ENCODE data around the gene HHIPL1.
"Not testable (repeated sequence)": the region's sequence is repeated elsewhere in the genome, so short reads cannot be mapped to it uniquely, and the experiment has no call there.

The HHIPL1 gene

DNA sequence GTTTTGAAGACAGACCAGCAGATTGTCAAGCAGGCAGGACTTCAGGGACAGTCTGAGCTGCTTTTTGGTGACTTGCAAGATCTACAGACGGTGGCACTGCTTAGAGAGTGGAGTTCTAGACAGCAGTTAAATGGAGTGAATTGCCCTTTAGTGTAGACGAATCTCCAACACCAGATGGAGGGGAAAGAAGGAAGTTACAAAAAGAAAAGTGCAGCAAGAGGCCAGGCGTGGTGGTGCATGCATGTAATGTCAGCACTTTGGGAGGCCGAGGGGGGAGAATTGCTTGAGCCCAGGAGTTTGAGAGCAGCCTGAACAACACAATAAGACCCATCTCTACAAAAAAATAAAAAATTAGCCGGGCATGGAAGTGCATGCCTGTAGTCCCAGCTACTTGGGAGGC lies 8.4 kb upstream of the HHIPL1 start:
- no peak for DNase-seq

DNA sequence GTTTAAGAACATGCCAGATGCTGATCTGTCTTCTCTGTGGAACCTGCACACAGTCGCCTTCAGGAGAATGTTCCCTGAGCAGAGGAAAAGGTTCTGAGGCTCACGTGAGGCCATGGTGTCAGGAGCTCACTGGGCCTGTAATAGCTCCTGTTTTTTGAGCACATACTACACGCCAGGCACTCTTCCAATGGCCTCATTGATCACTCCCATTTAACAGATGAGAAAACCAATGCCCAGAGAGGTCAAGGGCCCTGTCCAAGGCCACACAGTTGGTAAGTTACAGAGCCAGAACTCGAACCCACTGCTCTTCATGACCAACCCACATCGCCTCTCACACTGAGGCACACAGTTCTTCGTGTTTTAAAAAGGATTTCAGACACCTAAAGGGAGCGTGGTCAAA lies 7.3 kb upstream of the HHIPL1 start:
- no peak for DNase-seq

DNA sequence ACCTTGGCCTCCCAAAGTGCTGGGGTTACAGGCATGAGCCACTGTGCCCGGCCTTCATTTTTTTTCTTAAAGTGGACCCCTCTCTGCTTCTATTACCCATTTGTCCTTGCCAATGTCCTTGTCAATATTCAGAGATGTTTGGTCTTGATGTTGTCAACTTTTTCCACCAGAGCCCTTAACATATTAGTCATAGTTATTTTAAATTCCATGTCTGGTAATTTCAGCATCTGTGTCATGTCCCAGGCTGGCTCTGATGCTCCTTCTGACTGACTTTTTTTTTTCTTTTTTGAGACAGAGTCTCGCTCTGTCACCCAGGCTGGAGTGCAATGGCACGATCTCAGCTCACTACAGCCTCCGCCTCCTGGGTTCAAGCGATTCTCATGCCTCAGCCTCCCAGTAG lies 2.2 kb upstream of the HHIPL1 start:
- not testable (repeated sequence) for DNase-seq

DNA sequence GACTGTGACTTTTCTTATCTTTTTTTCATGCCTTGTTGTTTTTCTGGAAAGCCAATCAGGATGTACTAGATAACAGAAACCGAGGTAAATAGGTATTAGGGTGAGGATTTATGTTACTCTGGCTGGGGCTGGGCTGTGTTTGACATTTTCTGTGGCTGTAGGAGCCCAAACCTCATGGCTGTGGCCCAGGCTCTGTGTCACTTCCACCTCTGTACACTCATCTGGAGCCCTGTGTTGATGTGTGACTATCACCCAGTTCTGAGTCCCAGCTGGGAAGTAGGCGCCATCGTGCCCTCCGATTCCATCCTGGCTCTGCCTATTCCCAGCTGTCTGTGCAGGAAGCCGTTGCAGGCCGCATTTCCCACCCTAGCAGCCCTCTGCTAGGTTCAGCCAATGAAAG lies 1.6 kb upstream of the HHIPL1 start:
- DNase-seq, result no peak

DNA sequence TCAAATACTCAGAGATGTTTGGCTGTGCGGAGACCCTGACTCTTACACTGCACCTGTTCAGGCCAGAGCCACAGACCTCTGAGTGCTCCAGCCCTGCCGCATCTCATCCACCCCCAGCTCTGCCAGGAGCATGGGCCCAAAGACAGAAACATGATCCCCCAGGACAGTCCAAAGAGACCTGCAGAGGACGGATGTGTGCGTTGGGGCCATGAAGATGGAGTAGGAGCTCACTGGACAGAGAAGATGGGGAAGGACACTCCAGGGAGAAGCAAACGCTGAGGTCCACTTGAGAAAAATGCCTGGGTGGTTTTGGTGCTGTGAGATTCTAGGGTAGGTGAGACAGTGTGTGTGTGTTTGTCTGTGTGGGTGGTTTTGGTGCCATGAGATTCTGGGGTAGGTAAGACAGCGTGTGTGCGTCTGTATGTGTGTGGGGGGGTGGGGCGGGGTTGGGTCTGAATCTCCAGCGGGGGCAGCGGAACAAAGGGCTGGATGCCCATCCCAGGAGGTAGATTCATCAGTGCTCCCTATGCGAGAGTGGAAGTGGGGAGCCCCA lies 818 bp upstream of the HHIPL1 start:
- DNase-seq, result no peak

DNA sequence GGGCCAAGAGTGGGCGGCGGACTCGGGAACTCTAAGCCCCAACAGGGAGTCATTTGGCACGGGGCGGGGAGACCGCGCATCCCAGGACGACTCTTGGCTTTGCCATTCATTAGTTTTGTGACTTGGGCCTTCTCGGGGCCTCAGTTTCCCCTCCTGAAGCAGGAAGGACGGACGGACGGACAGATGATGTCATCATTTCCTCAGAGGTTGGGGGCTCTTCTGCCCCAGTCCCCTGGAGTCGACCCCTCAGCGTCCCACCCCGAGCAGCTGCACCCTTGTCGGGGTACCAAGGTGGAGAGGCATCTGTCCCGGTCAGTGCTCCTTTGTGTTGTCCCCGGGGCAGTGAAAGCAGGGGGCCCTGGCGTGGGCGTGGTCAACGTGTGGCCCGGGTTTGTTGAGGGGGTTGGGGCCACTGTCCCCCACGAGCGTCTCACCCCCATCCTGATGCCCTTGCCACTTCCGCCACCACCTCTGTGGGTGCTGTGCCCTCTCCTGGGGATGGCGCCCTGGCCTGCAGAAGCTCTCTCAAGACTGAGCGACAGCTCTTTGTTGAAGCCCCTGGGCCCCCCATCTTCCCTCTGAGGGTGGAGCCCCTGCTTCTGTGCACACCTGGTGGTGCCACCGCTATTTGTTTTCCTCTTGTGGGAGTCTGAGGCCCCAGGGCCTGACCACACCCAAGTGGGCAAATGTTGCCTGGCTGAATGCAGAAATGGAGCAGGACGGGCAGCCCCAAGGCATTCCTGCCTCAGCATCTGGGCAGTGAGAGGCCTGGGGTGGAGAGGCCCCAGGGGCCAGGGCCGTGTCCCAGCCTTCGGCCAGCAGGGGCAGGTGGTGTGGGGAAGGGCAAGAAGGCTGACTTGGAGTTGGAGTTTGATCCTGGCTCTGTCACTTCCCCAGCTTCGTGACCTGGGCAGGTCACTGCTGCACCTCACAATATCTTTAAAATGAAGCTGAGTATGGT lies 896 bp downstream of the HHIPL1 start:
- DNase-seq, result no peak

DNA sequence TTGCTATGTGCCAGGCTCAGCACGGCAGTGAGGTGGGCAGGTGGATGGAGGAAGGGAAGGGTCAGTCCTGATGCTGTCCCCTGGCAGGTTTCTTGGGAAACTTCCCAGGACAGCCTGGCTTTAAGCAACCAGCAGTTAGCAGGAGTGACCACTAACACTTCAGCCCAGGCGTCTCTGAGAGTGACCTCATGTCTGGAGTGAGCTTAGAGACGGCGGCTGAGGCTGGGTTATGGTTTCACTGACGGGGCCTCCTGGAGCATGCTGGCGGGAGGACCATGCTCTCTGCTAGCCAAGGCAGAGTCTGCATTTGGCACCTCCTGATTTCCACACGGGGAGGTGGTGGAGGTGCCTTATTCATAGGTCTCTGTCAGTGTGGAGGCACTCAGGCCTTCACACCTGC lies 2.5 kb downstream of the HHIPL1 start:
- DNase-seq, result no peak

DNA sequence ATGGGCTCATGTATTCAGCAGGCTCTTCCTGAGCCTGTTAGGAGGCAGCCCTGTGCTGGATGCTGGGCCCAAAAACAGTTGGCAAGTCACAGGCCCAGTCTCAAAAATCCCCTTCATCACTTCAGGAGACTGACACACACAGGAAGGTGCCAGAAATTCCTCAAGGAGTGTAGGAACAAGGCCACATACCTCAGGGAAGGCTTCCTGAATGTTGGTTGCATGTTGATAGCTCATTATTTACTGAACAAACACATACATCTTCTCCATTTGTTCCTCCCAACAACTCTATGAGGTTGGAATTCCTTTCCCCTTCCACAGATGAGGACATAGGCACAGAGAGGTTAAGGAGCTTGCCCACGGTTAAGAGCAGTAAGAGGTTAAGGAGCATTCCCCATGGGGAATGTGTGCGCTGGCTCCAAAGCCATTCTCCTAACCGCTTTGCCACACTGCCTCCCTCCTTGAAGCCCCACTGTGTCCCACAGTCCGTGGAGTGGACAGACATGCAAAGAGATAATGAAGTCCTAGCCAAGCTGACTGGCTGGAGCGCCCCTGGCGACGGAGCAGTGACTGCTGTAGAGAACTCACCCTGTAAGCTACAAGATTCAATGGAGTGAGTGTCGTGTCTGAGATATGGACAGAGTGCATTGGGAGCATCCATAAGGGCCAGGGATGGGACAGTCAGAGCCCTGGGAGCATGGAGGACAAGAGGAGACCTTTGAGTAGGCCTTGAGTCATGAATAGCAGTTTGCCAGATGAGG lies 3.3 kb downstream of the HHIPL1 start:
- DNase-seq, result no peak

DNA sequence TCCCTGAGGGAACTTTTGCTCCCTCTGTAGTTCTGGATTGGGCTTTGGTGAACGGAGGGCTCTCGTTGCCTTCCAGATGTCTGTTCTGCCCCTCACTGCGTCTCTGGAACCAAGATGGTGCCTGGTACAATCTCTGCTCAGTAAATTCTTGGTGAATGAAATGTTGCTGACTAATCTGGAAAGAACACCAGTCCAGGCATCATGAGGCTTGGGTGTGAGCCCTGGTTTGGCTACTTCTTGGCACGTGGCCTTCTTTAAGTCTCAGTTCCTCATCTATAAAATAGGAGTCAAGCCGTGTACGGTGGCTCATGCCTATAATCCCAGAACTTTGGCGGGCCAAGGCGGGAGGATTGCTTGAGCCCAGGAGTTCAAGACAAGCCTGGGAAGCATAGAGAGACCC lies 4.3 kb downstream of the HHIPL1 start:
- DNase-seq, result no peak

DNA sequence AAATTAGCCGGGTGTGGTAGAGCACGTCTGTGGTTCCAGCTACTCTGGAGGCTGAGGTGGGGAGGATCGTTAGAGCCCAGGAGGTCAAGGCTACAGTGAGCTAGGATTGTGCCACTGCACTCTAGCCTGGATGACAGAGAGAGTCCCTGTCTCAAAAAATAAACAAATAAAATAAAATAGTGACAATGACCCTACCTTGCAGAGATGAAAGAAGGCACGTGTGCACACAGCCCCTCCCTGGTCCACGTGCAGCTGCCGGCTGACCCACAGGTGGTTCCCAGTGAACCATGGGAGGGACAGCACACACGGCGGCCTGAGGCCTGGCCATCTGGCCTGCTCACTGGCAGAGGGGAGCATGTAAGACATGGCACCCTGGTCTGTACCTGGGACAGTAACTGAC lies 4.7 kb downstream of the HHIPL1 start:
- no peak for DNase-seq

DNA sequence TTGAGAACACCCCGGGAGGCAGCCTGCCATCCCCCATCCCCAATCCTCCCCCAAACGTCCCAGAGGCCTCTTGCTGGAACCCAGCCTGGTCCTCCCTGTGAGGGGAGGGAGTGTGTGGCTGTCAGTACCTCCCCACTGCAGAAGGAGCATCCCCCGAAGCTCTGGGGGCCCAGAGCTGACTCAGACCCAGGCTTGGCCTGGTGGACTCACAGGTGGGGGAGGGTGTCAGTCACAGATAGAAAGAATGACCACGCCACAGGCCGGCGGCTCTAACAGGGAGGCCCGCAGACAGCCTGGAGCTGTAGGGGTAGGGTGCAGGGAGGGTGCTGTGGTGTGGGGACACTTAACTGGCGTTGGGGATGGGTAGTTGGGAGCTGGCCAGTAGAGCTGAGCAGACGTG lies 5.3 kb downstream of the HHIPL1 start:
- DNase-seq, result no peak

DNA sequence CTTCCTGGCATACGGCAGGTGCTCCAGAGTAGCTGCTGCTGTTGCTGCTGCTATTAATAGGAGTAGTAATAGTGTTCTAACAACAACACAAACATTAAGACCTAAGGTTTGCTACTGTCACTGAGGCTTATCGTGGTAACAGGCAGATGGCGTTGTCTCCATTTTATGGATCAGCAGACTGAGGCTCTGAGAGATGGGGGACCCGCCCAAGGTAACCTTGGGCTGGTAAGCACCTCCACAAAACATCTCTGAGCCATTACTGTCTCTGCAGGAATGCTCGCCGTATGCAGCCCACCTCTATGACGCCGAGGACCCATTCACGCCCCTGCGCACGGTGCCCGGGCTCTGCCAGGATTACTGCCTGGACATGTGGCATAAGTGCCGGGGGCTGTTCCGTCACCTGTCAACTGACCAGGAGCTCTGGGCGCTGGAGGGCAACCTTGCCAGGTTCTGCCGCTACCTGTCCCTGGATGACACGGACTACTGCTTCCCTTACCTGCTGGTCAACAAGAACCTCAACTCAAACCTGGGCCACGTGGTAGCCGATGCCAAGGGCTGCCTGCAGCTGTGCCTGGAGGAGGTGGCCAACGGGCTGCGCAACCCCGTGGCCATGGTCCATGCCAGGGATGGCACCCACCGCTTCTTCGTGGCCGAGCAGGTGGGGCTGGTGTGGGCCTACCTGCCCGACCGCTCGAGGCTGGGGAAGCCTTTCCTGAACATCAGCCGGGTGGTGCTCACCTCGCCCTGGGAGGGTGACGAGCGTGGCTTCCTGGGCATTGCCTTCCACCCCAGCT lies 7.2 kb downstream of the HHIPL1 start:
- no peak for DNase-seq

DNA sequence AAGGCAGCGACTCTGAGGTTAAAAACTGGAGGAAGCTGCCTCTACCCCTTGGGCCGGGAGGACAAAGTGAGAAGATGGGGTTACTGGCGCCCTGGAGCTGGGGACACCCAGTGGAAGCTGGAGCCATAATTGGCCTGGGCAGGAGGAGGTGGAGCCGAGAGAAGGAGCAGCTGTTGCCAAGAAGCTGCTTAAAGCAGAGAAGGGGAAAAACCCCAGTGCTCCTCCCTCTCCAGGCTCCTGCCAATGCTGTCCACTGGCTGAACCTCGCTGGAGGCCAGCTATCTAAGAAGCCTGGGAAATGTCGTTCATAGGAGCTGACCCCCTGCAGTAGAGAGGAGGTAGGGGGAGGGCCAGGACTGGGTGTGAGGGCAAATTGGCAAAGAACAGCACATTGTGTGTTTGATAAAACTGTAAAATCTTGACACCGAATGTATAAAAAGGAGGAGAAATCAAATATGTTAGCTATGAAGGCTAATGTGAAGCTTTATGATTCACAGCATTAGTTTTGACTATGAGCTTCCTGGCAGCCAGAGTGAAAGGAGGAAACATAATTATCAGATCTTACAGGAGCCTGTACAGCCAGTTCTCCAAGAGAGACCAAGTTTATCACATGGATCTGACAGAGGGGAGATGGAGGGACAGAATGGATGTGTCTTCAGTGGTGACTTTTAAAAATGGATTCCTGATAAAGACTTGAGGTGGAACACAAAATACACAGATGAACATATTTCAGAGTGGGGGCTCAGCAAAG lies 9.5 kb downstream of the HHIPL1 start:
- DNase-seq, result no peak

DNA sequence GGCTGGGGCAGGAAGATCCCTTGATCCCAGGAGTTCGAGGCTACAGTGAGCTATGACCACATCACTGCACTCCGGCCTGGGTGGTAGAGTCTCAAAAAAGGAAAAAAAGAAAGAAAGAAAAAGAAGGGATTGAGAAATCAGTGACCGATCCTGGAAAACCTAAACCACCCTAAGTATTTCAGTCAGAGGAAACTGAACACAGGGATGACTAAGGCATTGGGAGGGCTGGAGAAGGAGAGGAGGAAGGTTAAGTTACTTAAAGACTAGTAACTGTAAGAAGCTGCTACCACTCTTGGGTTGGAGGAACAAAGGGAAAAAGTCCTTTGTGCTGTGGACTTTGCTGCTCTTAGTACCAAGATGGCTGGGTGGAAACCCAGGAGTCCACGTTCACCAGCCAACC lies 10.6 kb downstream of the HHIPL1 start:
- no peak for DNase-seq

DNA sequence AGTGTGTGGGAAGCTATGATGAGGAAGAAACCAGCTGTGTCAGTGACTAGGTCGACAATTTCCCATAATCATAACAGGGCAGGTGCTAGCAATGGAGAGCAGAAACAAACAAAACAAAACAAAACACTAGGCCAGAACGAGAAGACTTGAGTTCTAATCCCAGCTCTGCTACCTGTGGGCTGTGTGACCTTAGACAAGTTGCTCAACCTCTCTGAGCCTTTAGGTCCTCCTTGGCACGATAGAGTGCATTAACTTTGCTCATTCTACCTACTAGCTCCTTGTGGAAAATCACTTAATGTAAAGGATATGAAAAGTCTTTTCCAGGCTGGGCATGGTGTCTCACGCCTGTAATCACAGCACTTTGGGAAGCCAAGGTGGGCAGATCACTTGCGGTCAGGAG lies 11.2 kb downstream of the HHIPL1 start:
- DNase-seq, result no peak

DNA sequence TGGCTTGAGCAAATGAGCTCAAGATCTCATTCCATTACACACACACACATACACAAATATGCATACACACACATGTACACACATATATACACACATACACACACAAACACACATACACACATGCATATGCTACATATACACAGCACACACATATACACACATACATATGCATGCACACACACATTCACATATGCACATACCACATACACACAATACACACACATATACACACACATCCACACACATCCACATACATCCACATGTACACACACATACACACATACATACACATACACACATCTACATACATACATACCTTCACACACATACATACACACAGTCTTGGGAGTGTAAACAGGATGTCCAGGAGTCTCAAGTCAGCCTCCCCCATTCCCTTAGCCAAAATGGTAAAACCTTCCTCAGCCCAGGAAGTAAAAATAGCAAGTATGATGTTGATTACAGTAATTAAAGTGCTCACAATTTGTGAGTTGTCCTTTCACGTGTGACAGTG lies 12.8 kb downstream of the HHIPL1 start:
- DNase-seq, result no peak

DNA sequence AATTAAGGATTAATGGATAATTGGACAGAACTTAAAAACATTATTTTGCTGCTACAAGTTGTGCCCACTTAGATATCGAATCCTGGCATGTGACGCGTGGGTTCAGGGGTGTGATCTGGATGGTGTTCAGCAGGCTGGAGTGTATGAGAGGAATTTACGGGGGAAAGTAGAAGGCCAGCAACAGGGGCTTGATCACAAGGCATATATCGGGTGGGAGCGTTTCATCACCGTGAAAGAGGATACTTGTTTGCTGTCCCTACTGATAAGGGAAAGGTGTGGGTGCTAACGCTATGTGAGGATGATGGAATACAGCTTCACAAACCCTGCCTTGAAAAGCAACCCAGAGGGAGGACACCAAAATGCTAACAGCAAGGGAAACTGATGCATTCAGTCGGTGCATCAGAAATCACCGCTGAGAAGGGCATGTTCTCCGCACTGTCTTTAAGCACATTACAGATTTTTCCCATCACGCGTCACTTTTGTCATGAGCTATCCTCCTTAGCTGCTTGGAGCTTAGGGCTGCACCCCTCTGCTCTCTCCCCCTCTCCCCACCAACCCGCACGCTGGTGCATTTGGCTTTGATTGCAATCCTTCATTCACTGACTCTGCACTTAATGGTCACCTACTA lies 13.4 kb downstream of the HHIPL1 start:
- DNase-seq, result no peak

DNA sequence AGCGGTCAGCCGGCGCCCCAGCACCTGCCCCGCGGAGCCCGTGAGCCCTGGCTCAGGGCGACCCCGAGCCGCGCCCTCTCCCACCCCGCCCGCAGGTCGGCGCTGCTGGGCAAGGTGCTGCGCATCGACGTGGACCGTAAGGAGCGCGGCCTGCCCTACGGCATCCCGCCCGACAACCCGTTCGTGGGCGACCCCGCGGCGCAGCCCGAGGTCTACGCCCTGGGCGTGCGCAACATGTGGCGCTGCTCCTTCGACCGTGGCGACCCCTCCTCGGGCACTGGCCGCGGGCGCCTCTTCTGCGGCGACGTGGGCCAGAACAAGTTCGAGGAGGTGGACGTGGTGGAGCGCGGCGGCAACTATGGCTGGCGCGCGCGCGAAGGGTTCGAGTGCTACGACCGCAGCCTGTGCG lies 14.4 kb downstream of the HHIPL1 start:
- DNase-seq, result no peak

DNA sequence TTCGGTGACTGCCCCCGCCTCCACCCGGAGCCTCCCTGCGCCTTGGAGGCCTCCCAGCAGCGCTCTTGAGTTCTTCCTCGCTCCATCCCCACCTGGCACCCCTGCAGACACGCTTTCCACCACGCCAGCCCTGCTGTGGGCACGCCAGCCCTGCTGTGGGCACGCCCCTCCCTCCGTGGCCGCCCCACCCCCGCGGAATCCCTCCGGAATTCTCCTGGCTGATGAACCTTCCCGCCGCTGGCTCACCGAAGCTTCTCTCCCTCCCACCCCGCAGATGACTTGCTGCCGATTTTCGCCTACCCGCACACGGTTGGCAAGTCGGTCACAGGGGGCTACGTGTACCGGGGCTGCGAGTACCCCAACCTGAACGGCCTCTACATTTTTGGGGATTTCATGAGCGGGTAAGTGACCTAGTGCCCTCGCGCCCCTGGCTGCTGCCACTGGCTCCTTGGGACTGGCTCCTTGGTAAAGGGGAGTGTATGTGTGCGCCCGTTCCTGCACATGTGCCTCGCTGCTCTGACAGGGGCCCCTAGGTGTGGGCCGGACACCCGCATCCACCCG lies 15.2 kb downstream of the HHIPL1 start:
- DNase-seq, result no peak

DNA sequence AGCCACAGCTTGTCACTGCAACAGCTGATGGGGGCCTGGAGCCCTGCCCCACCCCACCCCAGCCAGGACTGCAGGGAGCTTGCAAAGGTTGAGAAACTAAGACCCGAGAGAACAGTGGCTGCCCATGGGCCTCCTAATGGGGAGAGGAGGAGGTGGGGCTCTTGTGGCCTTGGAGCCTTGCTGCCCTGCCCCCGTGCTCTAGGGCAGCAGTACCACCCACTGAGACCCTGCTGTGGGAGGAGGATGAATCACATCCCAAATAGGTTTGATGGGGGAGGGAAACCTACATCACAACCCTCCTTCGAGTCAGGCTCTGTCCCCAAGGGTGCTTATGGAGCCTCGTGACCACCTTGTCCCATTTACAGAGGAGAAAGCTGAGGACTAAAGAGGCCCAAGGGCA lies 15.9 kb downstream of the HHIPL1 start:
- DNase-seq, result no peak

DNA sequence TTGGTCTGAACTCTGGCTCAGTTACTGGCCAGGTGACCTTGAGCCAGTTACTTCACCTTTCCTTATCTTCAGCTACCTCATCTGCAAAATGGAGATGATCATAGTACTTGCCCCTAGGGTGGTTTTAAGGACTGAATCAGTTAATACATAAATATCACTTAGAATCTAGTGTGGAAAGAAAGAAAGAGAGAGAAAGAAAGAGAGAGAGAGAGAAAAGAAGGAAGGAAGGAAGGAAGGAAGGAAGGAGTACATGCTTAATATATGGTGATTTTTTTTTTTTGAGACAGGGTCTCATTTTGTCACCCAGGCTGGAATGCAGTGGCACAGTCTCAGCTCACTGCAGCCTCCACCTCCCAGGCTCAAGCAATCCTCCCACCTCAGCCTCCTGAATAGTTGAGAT lies 16.3 kb downstream of the HHIPL1 start:
- not testable (repeated sequence) for DNase-seq
